ENCODE measurements around the gene SLC16A2. TPM values are rescaled to one million over a fixed set of nuclear protein-coding genes. Genes with fewer than 3 reads are reported as not detected.

Gene SLC16A2
- total RNA-seq, 2 experiments from 2014 or later = 0.05 TPM; not detected in 1

- H3K4me3 Mint-ChIP-seq = no peak overlapping the region
- ChIA-PET POLR2A (interaction anchor here (0.5 to 1.2 kb wide), 2 partner anchors 9 to 83 kb away, joined by 3 to 6 read pairs; no protein-coding TSS in a partner anchor), CTCF (interaction anchor here (0.9 kb wide), 1 partner anchor 8 kb away, joined by 3 read pairs; no protein-coding TSS in a partner anchor)
- H3K4me1 Mint-ChIP-seq = peaks cover 3% of the 10 kb centered on the region
- DNase-seq = no peak
- no peaks in the 10 kb centered on the region for H3K27me3 Mint-ChIP-seq
- no peak overlapping the region for H3K27ac Mint-ChIP-seq
- no peaks in the 10 kb centered on the region for H3K36me3 Mint-ChIP-seq (ENCODE audit: low read depth)
- H3K9me3 Mint-ChIP-seq = no peaks in the 10 kb centered on the region
Measured at GRCh38 chrX:74545880-74546523, 124.7 kb downstream of the SLC16A2 start.

- H3K36me3 Mint-ChIP-seq (ENCODE audit: low read depth) = no peaks in the 10 kb centered on the region
- peaks cover 6% of the 10 kb centered on the region for H3K4me1 Mint-ChIP-seq
- no peaks in the 10 kb centered on the region for H3K9me3 Mint-ChIP-seq
- DNase-seq = no peak
- no peak overlapping the region for H3K27ac Mint-ChIP-seq
- no peaks in the 10 kb centered on the region for H3K27me3 Mint-ChIP-seq
- ChIA-PET CTCF (interaction anchor here (0.9 kb wide), 1 partner anchor 9 kb away, joined by 3 read pairs; no protein-coding TSS in a partner anchor), POLR2A (interaction anchor here (0.6 kb wide), 1 partner anchor 727 kb away, joined by 3 read pairs; the partner anchor contains the start of gene UPRT)
- no peak overlapping the region for H3K4me3 Mint-ChIP-seq
Measured at GRCh38 chrX:74546984-74547383, 125.7 kb downstream of the SLC16A2 start.

GRCh38 chrX:74550295-74550802 is 129.1 kb downstream of the SLC16A2 start:
- H3K27ac Mint-ChIP-seq = no peak overlapping the region
- CTCF ChIA-PET = no interaction called here
- DNase-seq = peak; percentile 83
- no peaks in the 10 kb centered on the region for H3K36me3 Mint-ChIP-seq (ENCODE audit: low read depth)
- peaks cover 7% of the 10 kb centered on the region for H3K4me1 Mint-ChIP-seq
- no peaks in the 10 kb centered on the region for H3K27me3 Mint-ChIP-seq
- H3K4me3 Mint-ChIP-seq = no peak overlapping the region
- H3K9me3 Mint-ChIP-seq = no peaks in the 10 kb centered on the region
- POLR2A ChIA-PET = no interaction called here

GRCh38 chrX:74551934-74552333 is 130.6 kb downstream of the SLC16A2 start:
- H3K27me3 Mint-ChIP-seq = no peaks in the 10 kb centered on the region
- H3K36me3 Mint-ChIP-seq (ENCODE audit: low read depth) = no peaks in the 10 kb centered on the region
- DNase-seq = no peak
- peaks cover 7% of the 10 kb centered on the region for H3K4me1 Mint-ChIP-seq
- POLR2A ChIA-PET = no interaction called here
- H3K4me3 Mint-ChIP-seq = no peak overlapping the region
- H3K9me3 Mint-ChIP-seq = no peaks in the 10 kb centered on the region
- H3K27ac Mint-ChIP-seq = no peak overlapping the region
- CTCF ChIA-PET = interaction anchor here (1.2 kb wide), 1 partner anchor 168 kb away, joined by 4 read pairs; no protein-coding TSS in a partner anchor

- no peak overlapping the region for H3K4me3 Mint-ChIP-seq
- H3K4me1 Mint-ChIP-seq = no peaks in the 10 kb centered on the region
- ChIA-PET CTCF (no interaction called here), POLR2A (no interaction called here)
- no peaks in the 10 kb centered on the region for H3K36me3 Mint-ChIP-seq (ENCODE audit: low read depth)
- H3K27ac Mint-ChIP-seq = no peak overlapping the region
- no peaks in the 10 kb centered on the region for H3K27me3 Mint-ChIP-seq
- H3K9me3 Mint-ChIP-seq = no peaks in the 10 kb centered on the region
- no peak for DNase-seq
Measured at GRCh38 chrX:74557378-74557777, 136.1 kb downstream of the SLC16A2 start.

- no peak for DNase-seq
- ChIA-PET POLR2A (no interaction called here), CTCF (no interaction called here)
- Mint-ChIP-seq H3K27ac (no peak overlapping the region), H3K4me1 (peaks cover 4% of the 10 kb centered on the region), H3K4me3 (no peak overlapping the region), H3K27me3 (no peaks in the 10 kb centered on the region), H3K36me3 (ENCODE audit: low read depth) (peaks cover 2% of the 10 kb centered on the region), H3K9me3 (no peaks in the 10 kb centered on the region)
Measured at GRCh38 chrX:74578137-74578536, 156.8 kb downstream of the SLC16A2 start.

GRCh38 chrX:74579597-74580198 is 158.4 kb downstream of the SLC16A2 start:
- Mint-ChIP-seq H3K4me1 (peaks cover 4% of the 10 kb centered on the region), H3K4me3 (no peak overlapping the region), H3K36me3 (ENCODE audit: low read depth) (peaks cover 5% of the 10 kb centered on the region), H3K27ac (no peak overlapping the region), H3K27me3 (no peaks in the 10 kb centered on the region), H3K9me3 (no peaks in the 10 kb centered on the region)
- DNase-seq = no peak
- CTCF ChIA-PET = no interaction called here
- POLR2A ChIA-PET = no interaction called here

Other genes with a start within 250 kb of the SLC16A2 start
- not detected for gene ZCCHC13, start 117.3 kb upstream of the SLC16A2 start, total RNA-seq
- 10 to 100 TPM; 30.0 to 31.5 TPM for gene RLIM, start 193.1 kb downstream of the SLC16A2 start, total RNA-seq